AG04450 (cell line): Measurements from ENCODE around the gene LGALSL. TPM values are rescaled to one million over a fixed set of nuclear protein-coding genes. Genes with fewer than 3 reads are reported as not detected.
A peak's percentile ranks its signal among the peaks of the same experiment; 100 is the strongest.

Experiments used
- CTCF ChIA-PET: fragments of 300-600, 350-600 bp; formaldehyde crosslinking; extraction: SDS; loops from one replicate; lab custom pipeline; 2022; ENCODE audit warnings: antibody characterized with exemption, inconsistent platforms; lab: Charles Lee
- POLR2A ChIA-PET: fragments of 350-600 bp; formaldehyde crosslinking; extraction: SDS; loops from one replicate; lab custom pipeline; 2021; ENCODE audit warnings: antibody characterized with exemption, inconsistent platforms; lab: Yijun Ruan, JAX
- DNase-seq: peaks from one replicate; pipeline ENCODE4 v3.0.0-alpha.2; 2011; ENCODE audit warnings: low read depth, low spot score
- H3K27ac ChIP-seq: one replicate; pipeline ENCODE4 v1.5.1; 2012; ENCODE audit warnings: low read depth, low read length, control low read depth
- H3K27me3 ChIP-seq: one replicate; pipeline ENCODE4 v1.6.0; 2012; ENCODE audit warnings: low read length; ENCODE audit not compliant: control insufficient read depth, insufficient read depth
- H3K4me3 ChIP-seq: 2 replicates; pipeline ENCODE4 v1.5.1; 2011; ENCODE audit warnings: mild to moderate bottlenecking, low read depth, low read length, control low read depth
- H3K9me3 ChIP-seq: 2 replicates; pipeline ENCODE4 v1.5.1; 2012; ENCODE audit warnings: low read length; ENCODE audit not compliant: control insufficient read depth, insufficient read depth
- polyA plus RNA-seq: library from polyadenylated mRNA; depleted of rRNA; stranded (reverse); fragments of >200 nt; gene quantifications from 2 replicates; pipeline ENCODE4 v1.2.3, GENCODE V29; 2011
- TF ChIP-seq, protein P1 (sequence below): IDR thresholded peaks from 2 replicates; pipeline ENCODE4 v1.5.1; 2011; ENCODE audit warnings: low read depth, low read length, control low read depth, inconsistent platforms

LGALSL gene
- polyA plus RNA-seq, 1 experiment = 0.56 TPM

- Histone ChIP-seq H3K27ac (no peak overlapping the region), H3K9me3 (no peaks in the 10 kb centered on the region), H3K4me3 (no peak overlapping the region), H3K27me3 (peaks cover 39% of the 10 kb centered on the region)
- TF ChIP-seq, protein P1, sequence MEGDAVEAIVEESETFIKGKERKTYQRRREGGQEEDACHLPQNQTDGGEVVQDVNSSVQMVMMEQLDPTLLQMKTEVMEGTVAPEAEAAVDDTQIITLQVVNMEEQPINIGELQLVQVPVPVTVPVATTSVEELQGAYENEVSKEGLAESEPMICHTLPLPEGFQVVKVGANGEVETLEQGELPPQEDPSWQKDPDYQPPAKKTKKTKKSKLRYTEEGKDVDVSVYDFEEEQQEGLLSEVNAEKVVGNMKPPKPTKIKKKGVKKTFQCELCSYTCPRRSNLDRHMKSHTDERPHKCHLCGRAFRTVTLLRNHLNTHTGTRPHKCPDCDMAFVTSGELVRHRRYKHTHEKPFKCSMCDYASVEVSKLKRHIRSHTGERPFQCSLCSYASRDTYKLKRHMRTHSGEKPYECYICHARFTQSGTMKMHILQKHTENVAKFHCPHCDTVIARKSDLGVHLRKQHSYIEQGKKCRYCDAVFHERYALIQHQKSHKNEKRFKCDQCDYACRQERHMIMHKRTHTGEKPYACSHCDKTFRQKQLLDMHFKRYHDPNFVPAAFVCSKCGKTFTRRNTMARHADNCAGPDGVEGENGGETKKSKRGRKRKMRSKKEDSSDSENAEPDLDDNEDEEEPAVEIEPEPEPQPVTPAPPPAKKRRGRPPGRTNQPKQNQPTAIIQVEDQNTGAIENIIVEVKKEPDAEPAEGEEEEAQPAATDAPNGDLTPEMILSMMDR = no peak
- ChIA-PET CTCF (interaction anchor here (0.6 to 7.9 kb wide), 50 partner anchors 8 to 1070 kb away, joined by 3 to 222 read pairs (median 4); no protein-coding TSS in a partner anchor), POLR2A (no interaction called here)
- no peak for DNase-seq
Observed at GRCh38 chr2:64487256-64488049, 33.5 kb downstream of the LGALSL start.

GRCh38 chr2:64488050-64488974, 34.4 kb downstream of the LGALSL start:
- H3K27ac ChIP-seq = no peak overlapping the region
- no peaks in the 10 kb centered on the region for H3K9me3 ChIP-seq
- POLR2A ChIA-PET = no interaction called here
- peak; percentile 24 for DNase-seq
- peaks cover 39% of the 10 kb centered on the region for H3K27me3 ChIP-seq
- CTCF ChIA-PET = interaction anchor here (0.6 to 7.9 kb wide), 58 partner anchors 9 to 1069 kb away, joined by 3 to 222 read pairs (median 4); no protein-coding TSS in a partner anchor
- H3K4me3 ChIP-seq = no peak overlapping the region
- TF ChIP-seq, protein P1 = peak; percentile 95

- CTCF ChIA-PET = interaction anchor here (0.9 to 7.9 kb wide), 8 partner anchors 12 to 592 kb away, joined by 3 to 222 read pairs (median 8); no protein-coding TSS in a partner anchor
- Histone ChIP-seq H3K9me3 (no peaks in the 10 kb centered on the region), H3K27ac (no peak overlapping the region), H3K4me3 (no peak overlapping the region), H3K27me3 (peaks cover 40% of the 10 kb centered on the region)
- TF ChIP-seq, protein P1 = no peak
- DNase-seq = no peak
- POLR2A ChIA-PET = no interaction called here
Observed at GRCh38 chr2:64489081-64489751, 35.3 kb downstream of the LGALSL start.

- Histone ChIP-seq H3K27ac (no peak overlapping the region), H3K9me3 (no peaks in the 10 kb centered on the region), H3K27me3 (peaks cover 27% of the 10 kb centered on the region), H3K4me3 (no peak overlapping the region)
- CTCF ChIA-PET = interaction anchor here (1.5 to 4.8 kb wide), 2 partner anchors 161 to 442 kb away, joined by 6 to 29 read pairs; no protein-coding TSS in a partner anchor
- POLR2A ChIA-PET = no interaction called here
- no peak for DNase-seq
- TF ChIP-seq, protein P1 = no peak
Observed at GRCh38 chr2:64491426-64491825, 37.5 kb downstream of the LGALSL start.
